Heart right ventricle (tissue), 16 donors: ENCODE measurements around the gene TENT5C. TPM values are rescaled to one million over a fixed set of nuclear protein-coding genes. Genes with fewer than 3 reads are reported as not detected.

ENCODE experiments used
- ATAC-seq, 8 donors: fragments of 200-7000 bp; cut with Tn5 transposase; one replicate each; pipeline ENCODE4 v1.9.1; 2020; ENCODE audit warnings: mild to moderate bottlenecking in 8 of 8, moderate library complexity in 8 of 8, moderate number of reproducible peaks in 1 of 8
- DNase-seq, 2 donors: peaks; one replicate each; pipeline ENCODE4 v3.0.0-alpha.2; 2020
- H3K27ac ChIP-seq, 10 donors: fragments of 200-600 bp; sonication (generic) in 2 of 10; one replicate each; pipeline versions ENCODE4 v1.5.0 to v1.8.0; 2020 to 2022; ENCODE audit warnings: mild to moderate bottlenecking in 3 of 10
- H3K27me3 ChIP-seq, 7 donors: fragments of 200-600 bp; one replicate each; pipeline ENCODE4 v1.8.0; 2021 to 2022; ENCODE audit warnings: mild to moderate bottlenecking in 2 of 7
- H3K36me3 ChIP-seq, 9 donors: fragments of 200-600 bp; sonication (generic) in 1 of 9; one replicate each; pipeline versions ENCODE4 v1.5.0 to v1.8.0; 2020 to 2022; ENCODE audit warnings: mild to moderate bottlenecking in 2 of 9
- H3K4me1 ChIP-seq, 9 donors: fragments of 200-600 bp; sonication (generic) in 1 of 9; one replicate each; pipeline versions ENCODE4 v1.5.0 to v1.8.0; 2020 to 2022; ENCODE audit warnings: mild to moderate bottlenecking in 4 of 9
- H3K4me3 ChIP-seq, 10 donors: fragments of 200-600 bp; sonication (generic) in 2 of 10; one replicate each; pipeline versions ENCODE4 v1.5.0 to v1.8.0; 2020 to 2022; ENCODE audit warnings: mild to moderate bottlenecking in 7 of 10, moderate library complexity in 2 of 10
- H3K9me3 ChIP-seq, 11 donors: fragments of 200-600 bp in 10 of 11; sonication (generic) in 2 of 11; one replicate each; pipeline versions ENCODE4 v1.5.0 to v1.8.0; 2013 to 2022; ENCODE audit warnings: mild to moderate bottlenecking in 2 of 11, control low read depth in 1 of 11, moderate library complexity in 1 of 11
- WGBS, 2 donors: extraction: QIAGEN DNeasy Blood & Tissue Kit; methylation state at CpG; one replicate each; pipeline ENCODE4 v1.1.7; 2013; ENCODE audit warnings: inconsistent platforms in 1 of 2; 5-methylcytosine and 5-hydroxymethylcytosine counted together
- intact Hi-C, 10 donors: fragments of 100-400 bp; cut with DNase I; formaldehyde crosslinking; loops; one replicate each; pipeline versions ENCODE4 v1.11.1 to v1.14.2; 2022
- polyA plus RNA-seq, 2 donors: library from polyadenylated mRNA; stranded (reverse); fragments of 200-250 nt; gene quantifications; one replicate each; pipeline ENCODE4 v1.2.3, GENCODE V29; 2013
- total RNA-seq, 10 donors: library from RNA; stranded (reverse); fragmentation: NEBNext Ultra II Directional in 3 of 10; extraction: Animal tissue kit (Norgen Biotek cat#: 25700) in 3 of 10; gene quantifications; one replicate each; pipeline versions ENCODE4 v1.2.1 to v1.2.4, GENCODE V29; 2021 to 2023
- TF ChIP-seq, protein P1 (sequence below), 9 donors: fragments of 200-600 bp; sonication (generic) in 2 of 9; IDR thresholded peaks; one replicate each; pipeline versions ENCODE4 v1.5.0 to v1.8.0; 2021 to 2022; ENCODE audit warnings: antibody characterized with exemption in 9 of 9, mild to moderate bottlenecking in 5 of 9, moderate library complexity in 1 of 9
- donor health status: Arrhythmogenic right ventricular cardiomyopathy.
- donor health status: ischemic (EF 13 %, LVEDD 7.1; RV severe dilation, severe dysfunction).
- donor health status: healthy with polysubstance abuse.
- donor health status: DM: no; HTN: yes; CAD: no.
- donor health status: DM: no; HTN: no; CAD: no.
- donor health status: ischemic (EF 25% LVEDD 6.9; RV normal size, moderate dysfunction).
- donor health status: ischemic (EF 25% LVEDD 5.7; RV mildly dilated, moderate dysfunction).
- donor health status: healthy.
- donor health status: DM: yes; HTN: yes; CAD: no.
- donor health status: Ischemic cardiomyopathy.
- donor health status: ischemic (EF 35%, LVEDD 5.7; RV mildly dilated, moderate dysfunction).
- donor health status: nonischemic (EF 11% LVEDD 7.7; RV severe dilation, severe dysfunction).
- donor health status: DM: yes; HTN: yes; CAD: no.
- donor health status: PGD.
- donor health status: ischemic (EF 29% LVEDD 5.4; RV normal size, mild dysfunction).
- donor health status: nonischemic (EF 23%, LVEDD 6.1; RV moderate dilation, normal function).

Gene TENT5C
- total and polyA plus RNA-seq, 12 donors = 3.1 to 23.1 (median 10.2) TPM

DNA sequence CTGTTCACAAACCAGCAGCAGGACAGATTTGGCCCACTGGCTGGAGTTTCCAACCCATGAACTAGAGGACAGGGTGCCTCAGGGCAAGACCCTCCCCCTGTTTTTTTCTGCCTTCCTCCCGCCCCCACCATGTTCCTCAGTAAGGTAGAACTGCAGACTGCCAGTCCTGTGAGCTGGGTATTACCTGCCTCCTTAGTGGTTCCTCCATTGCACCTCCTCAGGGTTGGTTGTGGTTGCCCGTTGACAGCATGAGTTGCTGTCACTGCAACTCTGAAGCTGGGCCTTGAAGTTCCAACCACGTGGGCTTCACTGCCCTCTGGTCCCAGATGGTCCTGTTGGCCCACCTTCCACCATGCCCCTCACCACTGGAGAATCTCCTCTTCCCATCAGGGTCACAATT, 28.8 kb downstream of the TENT5C start:
- H3K4me1 ChIP-seq = peaks cover 0 to 19% (median 0%) of the 10 kb centered on the region in 9 donors
- H3K36me3 ChIP-seq = no peaks in the 10 kb centered on the region
- intact Hi-C loops = no loop called here
- TF ChIP-seq, protein P1, sequence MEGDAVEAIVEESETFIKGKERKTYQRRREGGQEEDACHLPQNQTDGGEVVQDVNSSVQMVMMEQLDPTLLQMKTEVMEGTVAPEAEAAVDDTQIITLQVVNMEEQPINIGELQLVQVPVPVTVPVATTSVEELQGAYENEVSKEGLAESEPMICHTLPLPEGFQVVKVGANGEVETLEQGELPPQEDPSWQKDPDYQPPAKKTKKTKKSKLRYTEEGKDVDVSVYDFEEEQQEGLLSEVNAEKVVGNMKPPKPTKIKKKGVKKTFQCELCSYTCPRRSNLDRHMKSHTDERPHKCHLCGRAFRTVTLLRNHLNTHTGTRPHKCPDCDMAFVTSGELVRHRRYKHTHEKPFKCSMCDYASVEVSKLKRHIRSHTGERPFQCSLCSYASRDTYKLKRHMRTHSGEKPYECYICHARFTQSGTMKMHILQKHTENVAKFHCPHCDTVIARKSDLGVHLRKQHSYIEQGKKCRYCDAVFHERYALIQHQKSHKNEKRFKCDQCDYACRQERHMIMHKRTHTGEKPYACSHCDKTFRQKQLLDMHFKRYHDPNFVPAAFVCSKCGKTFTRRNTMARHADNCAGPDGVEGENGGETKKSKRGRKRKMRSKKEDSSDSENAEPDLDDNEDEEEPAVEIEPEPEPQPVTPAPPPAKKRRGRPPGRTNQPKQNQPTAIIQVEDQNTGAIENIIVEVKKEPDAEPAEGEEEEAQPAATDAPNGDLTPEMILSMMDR (IDR thresholded peaks at IDR 0.05) = no peak
- H3K4me3 ChIP-seq = no peak overlapping the region
- no peaks in the 10 kb centered on the region for H3K27me3 ChIP-seq
- no peak overlapping the region for H3K27ac ChIP-seq
- 67 to 87% methylated on average over 3 of the region's 3 CpGs for WGBS, 2 donors
- ATAC-seq (no peak), DNase-seq (no peak)
- no peaks in the 10 kb centered on the region for H3K9me3 ChIP-seq

DNA sequence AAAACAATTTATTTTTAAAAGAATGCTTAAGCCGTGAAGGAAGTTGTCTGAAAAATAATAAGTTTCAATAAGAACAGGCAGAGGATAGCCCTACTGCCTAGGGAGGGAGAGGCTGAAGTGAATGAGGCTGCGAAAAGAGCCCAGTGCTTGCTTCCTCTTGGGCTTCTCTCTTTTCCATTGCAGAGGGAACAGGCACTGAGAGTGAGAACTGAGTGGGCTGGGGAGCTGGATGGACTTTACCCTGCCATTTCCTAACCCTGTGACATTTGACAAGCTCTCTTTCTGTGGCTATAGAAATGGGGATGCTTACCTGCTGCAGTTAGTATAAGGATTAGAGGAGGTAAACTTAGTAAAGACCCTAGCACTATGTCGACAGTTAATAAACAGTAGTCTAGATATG, 30.0 kb downstream of the TENT5C start:
- Histone ChIP-seq H3K36me3 (no peaks in the 10 kb centered on the region), H3K4me3 (no peak overlapping the region), H3K27ac (no peak overlapping the region), H3K27me3 (no peaks in the 10 kb centered on the region), H3K9me3 (no peaks in the 10 kb centered on the region), H3K4me1 (peaks cover 0 to 13% (median 0%) of the 10 kb centered on the region in 9 donors)
- ATAC-seq (no peak), DNase-seq (no peak)
- TF ChIP-seq, protein P1 (IDR thresholded peaks at IDR 0.05) = no peak
- 92 to 96% methylated on average over 3 of the region's 3 CpGs for WGBS, 2 donors
- intact Hi-C loops = no loop called here

DNA sequence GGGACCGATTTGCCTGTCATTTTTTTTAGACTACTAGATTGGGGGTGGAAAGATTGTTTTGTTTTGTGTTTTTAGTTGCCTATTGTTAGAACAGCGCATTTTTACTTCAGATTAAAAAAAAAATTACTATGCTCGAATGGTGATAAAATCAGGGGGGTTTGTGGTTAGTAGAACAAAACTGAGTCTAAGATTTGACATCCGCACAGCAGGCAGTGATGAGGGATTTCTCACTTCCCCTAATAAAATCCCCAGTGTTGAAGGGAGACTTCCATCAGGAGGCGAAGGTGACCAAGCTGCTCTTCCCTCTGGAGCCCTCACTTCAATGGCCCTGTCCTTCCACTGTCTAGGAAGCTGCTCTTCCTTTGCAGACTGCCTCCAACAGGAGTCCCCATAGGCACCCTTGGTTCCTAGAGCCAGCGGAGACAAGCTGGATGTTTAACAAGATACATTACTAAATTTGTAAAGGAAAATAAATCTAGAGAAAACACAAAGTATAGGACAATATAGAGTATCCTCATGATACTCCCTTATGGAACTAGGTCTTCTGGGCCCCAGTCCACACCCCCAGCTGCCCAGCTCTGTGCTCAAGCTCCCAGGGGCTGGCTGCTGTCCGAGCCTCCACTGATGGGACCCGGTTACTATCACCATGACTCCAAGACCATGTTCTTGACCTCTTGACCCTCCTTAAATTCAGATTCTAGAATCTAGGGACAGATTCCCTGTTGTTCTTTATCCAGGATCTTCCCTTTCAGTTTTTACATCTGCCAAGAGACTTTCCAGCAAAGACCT, 31.0 kb downstream of the TENT5C start:
- Histone ChIP-seq H3K4me1 (peaks cover 0 to 3% (median 0%) of the 10 kb centered on the region in 9 donors), H3K9me3 (no peaks in the 10 kb centered on the region), H3K36me3 (no peaks in the 10 kb centered on the region), H3K27ac (no peak overlapping the region), H3K27me3 (no peaks in the 10 kb centered on the region), H3K4me3 (no peak overlapping the region)
- TF ChIP-seq, protein P1 (IDR thresholded peaks at IDR 0.05) = no peak
- ATAC-seq (no peak), DNase-seq (no peak)
- intact Hi-C loops = no loop called here
- 85 to 89% methylated on average over 8 of the region's 8 CpGs for WGBS, 2 donors

DNA sequence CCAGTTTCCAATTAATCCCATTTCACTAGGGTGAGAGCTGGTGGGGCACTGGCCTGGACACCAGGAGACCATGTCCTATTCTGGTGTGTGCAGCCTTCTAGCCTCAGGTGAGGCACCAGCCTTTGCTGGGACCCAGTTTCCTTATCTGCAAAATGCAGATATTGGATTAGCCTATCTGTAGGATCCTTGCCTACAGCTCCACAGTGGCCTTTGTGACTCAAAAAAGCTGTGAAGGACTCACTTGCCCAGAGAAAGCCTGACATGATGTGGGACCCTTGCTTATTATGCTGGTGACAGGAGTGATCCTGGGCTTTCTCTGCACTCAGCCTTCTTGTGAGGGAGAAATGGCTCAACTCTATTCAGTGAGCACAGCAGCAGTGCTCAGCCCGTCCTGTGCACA, 32.3 kb downstream of the TENT5C start:
- Histone ChIP-seq H3K27ac (no peak overlapping the region), H3K9me3 (no peaks in the 10 kb centered on the region), H3K27me3 (no peaks in the 10 kb centered on the region), H3K36me3 (no peaks in the 10 kb centered on the region), H3K4me1 (no peaks in the 10 kb centered on the region), H3K4me3 (no peak overlapping the region)
- ATAC-seq (no peak), DNase-seq (no peak)
- TF ChIP-seq, protein P1 (IDR thresholded peaks at IDR 0.05) = no peak
- intact Hi-C loops = no loop called here
- 11 to 33% methylated on average over 1 of the region's 1 CpG for WGBS, 2 donors
